ENCODE data around the gene RBM10.

The RBM10 gene

DNA sequence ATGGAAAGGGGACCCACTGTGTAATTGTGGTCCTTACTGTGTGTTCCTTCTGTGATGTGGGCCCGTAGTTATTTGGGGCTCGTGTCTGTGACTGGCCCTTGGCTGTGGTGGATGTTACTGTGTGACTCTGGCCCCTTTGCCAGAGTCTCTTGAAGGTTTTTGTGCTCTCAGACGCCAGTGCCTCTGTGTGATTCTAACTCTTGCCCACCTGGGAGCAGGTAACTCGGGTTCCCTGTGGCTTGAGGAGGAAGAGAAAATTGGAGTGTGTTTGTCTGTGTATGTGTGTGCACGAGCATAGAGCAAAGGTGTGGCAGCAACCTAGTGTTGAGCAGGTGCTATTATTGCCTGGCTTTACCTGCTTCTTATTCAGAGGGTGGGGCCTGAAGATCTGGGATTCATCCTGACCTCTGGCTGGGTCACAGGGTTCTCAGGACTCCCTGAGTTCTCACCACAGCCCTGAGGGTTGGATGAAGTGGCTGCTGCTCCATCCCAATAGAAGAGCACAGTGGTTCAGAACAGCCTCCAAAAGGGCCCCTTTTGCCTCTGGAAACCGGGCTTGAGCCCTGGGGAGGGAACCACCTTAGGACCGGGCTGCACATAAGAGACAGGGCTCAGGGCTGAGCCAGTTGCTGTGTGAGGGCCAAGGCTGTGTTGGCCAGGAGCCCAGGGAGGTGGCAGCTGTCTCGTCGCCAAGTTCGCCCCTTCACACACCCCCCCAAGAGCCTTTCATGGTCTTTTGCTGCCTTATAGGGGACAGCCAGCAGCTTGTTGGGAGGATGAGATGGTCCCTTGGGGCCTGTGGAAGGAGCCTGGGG lies 1.3 kb downstream of the RBM10 start:
- H3K9ac ChIP-seq (ENCODE audit: low read depth, low read length, poor library complexity), result peak overlapping the region; percentile 77
- H4K91ac ChIP-seq (ENCODE audit: low read depth, low read length, poor library complexity), result no peak overlapping the region
- H2AFZ ChIP-seq (ENCODE audit: low read length), result no peak overlapping the region
- DNase-seq (ENCODE audit: low spot score), result no peak
- H2BK12ac ChIP-seq (ENCODE audit: low read length), result no peak overlapping the region
- H3K4ac ChIP-seq (ENCODE audit: low read length), result no peak overlapping the region
- H2BK15ac ChIP-seq (ENCODE audit: low read length), result no peak overlapping the region
- no peak overlapping the region for H4K8ac ChIP-seq (ENCODE audit: low read depth, low read length)
- H2BK120ac ChIP-seq (ENCODE audit: low read depth, low read length), result no peak overlapping the region
- H3K27me3 ChIP-seq (ENCODE audit: control insufficient read depth in 3 of 3, insufficient read depth in 3 of 3, low read depth in 1 of 3, low read length in 3 of 3), result peaks cover 0 to 8% (median 0%) of the 10 kb centered on the region in 3 experiments
- no peak overlapping the region for H2AK5ac ChIP-seq (ENCODE audit: low read depth, low read length)
- H3K79me1 ChIP-seq (ENCODE audit: low read depth, low read length), result peaks cover 8% of the 10 kb centered on the region
- no peak overlapping the region for H3K14ac ChIP-seq (ENCODE audit: low read length)
- peaks cover 11 to 50% of the 10 kb centered on the region in 2 donors for H3K36me3 ChIP-seq (replicated peaks in 1 of 2; ENCODE audit: control insufficient read depth in 2 of 2, insufficient read depth in 2 of 2, low read length in 2 of 2)
- peaks cover 0 to 7% of the 10 kb centered on the region in 2 donors for H3K9me3 ChIP-seq (replicated peaks in 1 of 2; ENCODE audit: control insufficient read depth in 2 of 2, insufficient read depth in 1 of 2, low read depth in 1 of 2, low read length in 2 of 2)
- peaks cover 4 to 5% of the 10 kb centered on the region in 2 donors for H3K4me1 ChIP-seq (ENCODE audit: control insufficient read depth in 2 of 2, insufficient read depth in 1 of 2, low read depth in 1 of 2, low read length in 2 of 2)
- H3K4me2 ChIP-seq (ENCODE audit: insufficient read depth, low read length, poor library complexity, severe bottlenecking), result peak overlapping the region; percentile 66
- H3K18ac ChIP-seq (ENCODE audit: low read length), result no peak overlapping the region
- no peak overlapping the region for H3K27ac ChIP-seq (replicated peaks; ENCODE audit: low read length)
- peak overlapping the region; percentile 79 to 99 for H3K4me3 ChIP-seq (ENCODE audit: low read length in 2 of 2)
- WGBS, 2 donors (ENCODE audit: extremely low coverage in 2 of 2, insufficient read length in 2 of 2, insufficient replicate concordance in 1 of 2), result no CpG with 5 or more reads among the region's 10 CpGs
- no peak overlapping the region for H3K23ac ChIP-seq (ENCODE audit: low read depth, low read length, poor library complexity)
- H2BK5ac ChIP-seq (ENCODE audit: low read length), result no peak overlapping the region

GRCh38 chrX:47146936-47147859 lies 2.2 kb downstream of the RBM10 start:
- H3K4me3 ChIP-seq (ENCODE audit: low read length in 2 of 2), result peak overlapping the region in 1 of 2 donors; percentile 79

DNA sequence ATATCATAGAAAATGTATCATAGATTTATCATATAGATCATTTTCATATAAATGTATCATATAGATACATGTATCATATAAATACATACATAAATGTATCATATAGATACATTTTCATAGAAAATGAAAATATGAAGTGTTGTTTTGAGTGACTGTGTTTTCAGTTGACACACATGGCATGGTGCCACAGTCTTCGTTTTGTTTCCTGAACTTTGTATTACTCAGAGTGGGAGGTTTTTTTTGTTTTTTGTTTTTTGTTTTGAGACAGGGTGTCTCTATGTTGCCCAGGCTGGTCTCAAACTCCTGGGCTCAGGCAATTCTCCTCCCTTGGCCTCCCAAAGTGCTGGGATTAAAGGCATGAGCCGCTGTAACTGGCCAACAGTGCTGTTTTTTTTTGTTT lies 3.9 kb downstream of the RBM10 start:
- no peak overlapping the region for H2BK120ac ChIP-seq (ENCODE audit: low read depth, low read length)
- H3K4ac ChIP-seq (ENCODE audit: low read length), result no peak overlapping the region
- H3K23ac ChIP-seq (ENCODE audit: low read depth, low read length, poor library complexity), result no peak overlapping the region
- no peak overlapping the region for H2BK5ac ChIP-seq (ENCODE audit: low read length)
- H3K4me3 ChIP-seq (ENCODE audit: low read length in 2 of 2), result no peak overlapping the region
- DNase-seq (ENCODE audit: low spot score), result no peak
- H3K27ac ChIP-seq (replicated peaks; ENCODE audit: low read length), result no peak overlapping the region
- H3K27me3 ChIP-seq (ENCODE audit: control insufficient read depth in 3 of 3, insufficient read depth in 3 of 3, low read depth in 1 of 3, low read length in 3 of 3), result no peaks in the 10 kb centered on the region
- H3K9me3 ChIP-seq (replicated peaks in 1 of 2; ENCODE audit: control insufficient read depth in 2 of 2, insufficient read depth in 1 of 2, low read depth in 1 of 2, low read length in 2 of 2), result peaks cover 0 to 7% of the 10 kb centered on the region in 2 donors
- H3K4me2 ChIP-seq (ENCODE audit: insufficient read depth, low read length, poor library complexity, severe bottlenecking), result no peak overlapping the region
- no peak overlapping the region for H3K14ac ChIP-seq (ENCODE audit: low read length)
- H3K9ac ChIP-seq (ENCODE audit: low read depth, low read length, poor library complexity), result no peak overlapping the region
- peaks cover 4 to 51% of the 10 kb centered on the region in 2 donors for H3K36me3 ChIP-seq (replicated peaks in 1 of 2; ENCODE audit: control insufficient read depth in 2 of 2, insufficient read depth in 2 of 2, low read length in 2 of 2)
- no CpG with 5 or more reads among the region's 2 CpGs for WGBS, 2 donors (ENCODE audit: extremely low coverage in 2 of 2, insufficient read length in 2 of 2, insufficient replicate concordance in 1 of 2)
- H3K79me1 ChIP-seq (ENCODE audit: low read depth, low read length), result peaks cover 8% of the 10 kb centered on the region
- no peak overlapping the region for H2BK15ac ChIP-seq (ENCODE audit: low read length)
- H4K8ac ChIP-seq (ENCODE audit: low read depth, low read length), result no peak overlapping the region
- H2AK5ac ChIP-seq (ENCODE audit: low read depth, low read length), result no peak overlapping the region
- H3K18ac ChIP-seq (ENCODE audit: low read length), result no peak overlapping the region
- no peak overlapping the region for H4K91ac ChIP-seq (ENCODE audit: low read depth, low read length, poor library complexity)
- no peak overlapping the region for H2BK12ac ChIP-seq (ENCODE audit: low read length)
- peaks cover 4 to 5% of the 10 kb centered on the region in 2 donors for H3K4me1 ChIP-seq (ENCODE audit: control insufficient read depth in 2 of 2, insufficient read depth in 1 of 2, low read depth in 1 of 2, low read length in 2 of 2)
- no peak overlapping the region for H2AFZ ChIP-seq (ENCODE audit: low read length)

More at GRCh38 chrX:47146936-47147859, 2.2 kb downstream of the RBM10 start:
- H3K36me3 ChIP-seq (replicated peaks in 1 of 2; ENCODE audit: control insufficient read depth in 2 of 2, insufficient read depth in 2 of 2, low read length in 2 of 2), result peaks cover 6 to 54% of the 10 kb centered on the region in 2 donors
- H3K4ac ChIP-seq (ENCODE audit: low read length), result no peak overlapping the region
- no peak overlapping the region for H2BK120ac ChIP-seq (ENCODE audit: low read depth, low read length)
- WGBS, 2 donors (ENCODE audit: extremely low coverage in 2 of 2, insufficient read length in 2 of 2, insufficient replicate concordance in 1 of 2), result no CpG with 5 or more reads among the region's 12 CpGs
- H3K23ac ChIP-seq (ENCODE audit: low read depth, low read length, poor library complexity), result no peak overlapping the region
- H2AFZ ChIP-seq (ENCODE audit: low read length), result no peak overlapping the region
- no peak for DNase-seq (ENCODE audit: low spot score)
- H4K8ac ChIP-seq (ENCODE audit: low read depth, low read length), result no peak overlapping the region
- H3K9me3 ChIP-seq (replicated peaks in 1 of 2; ENCODE audit: control insufficient read depth in 2 of 2, insufficient read depth in 1 of 2, low read depth in 1 of 2, low read length in 2 of 2), result peaks cover 0 to 7% of the 10 kb centered on the region in 2 donors
- H3K18ac ChIP-seq (ENCODE audit: low read length), result no peak overlapping the region
- no peak overlapping the region for H3K9ac ChIP-seq (ENCODE audit: low read depth, low read length, poor library complexity)
- peak overlapping the region; percentile 66 for H3K4me2 ChIP-seq (ENCODE audit: insufficient read depth, low read length, poor library complexity, severe bottlenecking)
- H2AK5ac ChIP-seq (ENCODE audit: low read depth, low read length), result no peak overlapping the region
- peaks cover 8% of the 10 kb centered on the region for H3K79me1 ChIP-seq (ENCODE audit: low read depth, low read length)
- peaks cover 4 to 5% of the 10 kb centered on the region in 2 donors for H3K4me1 ChIP-seq (ENCODE audit: control insufficient read depth in 2 of 2, insufficient read depth in 1 of 2, low read depth in 1 of 2, low read length in 2 of 2)
- no peak overlapping the region for H3K27ac ChIP-seq (replicated peaks; ENCODE audit: low read length)
- no peak overlapping the region for H2BK15ac ChIP-seq (ENCODE audit: low read length)
- no peak overlapping the region for H4K91ac ChIP-seq (ENCODE audit: low read depth, low read length, poor library complexity)
- no peak overlapping the region for H2BK12ac ChIP-seq (ENCODE audit: low read length)
- peaks cover 0 to 3% (median 0%) of the 10 kb centered on the region in 3 experiments for H3K27me3 ChIP-seq (ENCODE audit: control insufficient read depth in 3 of 3, insufficient read depth in 3 of 3, low read depth in 1 of 3, low read length in 3 of 3)
- H2BK5ac ChIP-seq (ENCODE audit: low read length), result no peak overlapping the region
- H3K14ac ChIP-seq (ENCODE audit: low read length), result no peak overlapping the region

- Histone ChIP-seq H3K4me3 (ENCODE audit: low read length in 2 of 2) (no peak overlapping the region), H3K27ac (replicated peaks; ENCODE audit: low read length) (no peak overlapping the region), H3K4me2 (ENCODE audit: insufficient read depth, low read length, poor library complexity, severe bottlenecking) (no peak overlapping the region), H3K79me1 (ENCODE audit: low read depth, low read length) (peaks cover 4% of the 10 kb centered on the region), H3K4me1 (ENCODE audit: control insufficient read depth in 2 of 2, insufficient read depth in 1 of 2, low read depth in 1 of 2, low read length in 2 of 2) (peaks cover 2% of the 10 kb centered on the region in 2 donors), H3K9me3 (replicated peaks in 1 of 2; ENCODE audit: control insufficient read depth in 2 of 2, insufficient read depth in 1 of 2, low read depth in 1 of 2, low read length in 2 of 2) (peaks cover 0 to 14% of the 10 kb centered on the region in 2 donors), H3K23ac (ENCODE audit: low read depth, low read length, poor library complexity) (no peak overlapping the region), H2BK15ac (ENCODE audit: low read length) (no peak overlapping the region), H3K36me3 (replicated peaks in 1 of 2; ENCODE audit: control insufficient read depth in 2 of 2, insufficient read depth in 2 of 2, low read length in 2 of 2) (peaks cover 5 to 69% of the 10 kb centered on the region in 2 donors), H4K91ac (ENCODE audit: low read depth, low read length, poor library complexity) (no peak overlapping the region), H3K9ac (ENCODE audit: low read depth, low read length, poor library complexity) (no peak overlapping the region), H2BK12ac (ENCODE audit: low read length) (no peak overlapping the region), H2AK5ac (ENCODE audit: low read depth, low read length) (no peak overlapping the region), H4K8ac (ENCODE audit: low read depth, low read length) (no peak overlapping the region), H3K4ac (ENCODE audit: low read length) (no peak overlapping the region), H2BK120ac (ENCODE audit: low read depth, low read length) (no peak overlapping the region), H2BK5ac (ENCODE audit: low read length) (no peak overlapping the region), H3K18ac (ENCODE audit: low read length) (no peak overlapping the region), H3K14ac (ENCODE audit: low read length) (no peak overlapping the region), H2AFZ (ENCODE audit: low read length) (no peak overlapping the region), H3K27me3 (ENCODE audit: control insufficient read depth in 3 of 3, insufficient read depth in 3 of 3, low read depth in 1 of 3, low read length in 3 of 3) (no peaks in the 10 kb centered on the region)
- no peak for DNase-seq (ENCODE audit: low spot score)
These were observed 6.4 kb downstream of the RBM10 start for GRCh38 chrX:47151435-47151834.

Measured in neuronal stem cell (in vitro differentiated cells).